Thyroid gland (tissue), 4 donors: Measurements from ENCODE around the gene ARHGEF1. TPM values are rescaled to one million over a fixed set of nuclear protein-coding genes. Genes with fewer than 3 reads are reported as not detected.

Experiments used
- DNase-seq, 2 donors: peaks; one replicate each; pipeline ENCODE4 v3.0.0-alpha.2; 2019
- H3K27ac ChIP-seq, 3 donors: fragments of 200-600 bp; sonication (generic); 1 replicate in 2 of 3; 2 replicates in 1 of 3; pipeline ENCODE4 v1.5.1; 2016 to 2019; ENCODE audit warnings: mild to moderate bottlenecking in 1 of 3, moderate library complexity in 1 of 3
- H3K27me3 ChIP-seq: fragments of 200-600 bp; sonication (generic); one replicate; pipeline ENCODE4 v1.5.1; 2019
- H3K36me3 ChIP-seq, 2 donors: fragments of 200-600 bp; sonication (generic); one replicate each; pipeline ENCODE4 v1.5.1; 2016 to 2019
- H3K4me1 ChIP-seq, 2 donors: fragments of 200-600 bp; sonication (generic); one replicate each; pipeline ENCODE4 v1.5.1; 2017 to 2019
- H3K4me3 ChIP-seq, 3 donors: fragments of 200-600 bp; sonication (generic); replicated peaks in 1 of 3; 1 replicate in 2 of 3; 2 replicates in 1 of 3; pipeline ENCODE4 v1.5.1; 2016; ENCODE audit warnings: mild to moderate bottlenecking in 1 of 3
- H3K9me3 ChIP-seq: fragments of 200-600 bp; sonication (generic); one replicate; pipeline ENCODE4 v1.5.1; 2017
- CTCF ChIP-seq, 6 experiments: fragments of 200-600 bp in 3 of 6; fragments of 450-650 bp in 3 of 6; sonication (generic) in 3 of 6; IDR thresholded peaks; one replicate each; pipeline ENCODE4 v1.5.1; 2016 to 2019; ENCODE audit warnings: antibody characterized with exemption in 6 of 6, mild to moderate bottlenecking in 2 of 6, inconsistent platforms in 1 of 6, moderate library complexity in 1 of 6
- POLR2A ChIP-seq, 2 donors: fragments of 450-650 bp; IDR thresholded peaks; one replicate each; pipeline ENCODE4 v1.6.1; 2017; ENCODE audit warnings: antibody characterized with exemption in 2 of 2, mild to moderate bottlenecking in 2 of 2, moderate library complexity in 1 of 2
- whole genome bisulfite sequencing, 2 donors: methylation state at CpG; one replicate each; pipeline ENCODE4 v1.1.5; 2017; 5-methylcytosine and 5-hydroxymethylcytosine counted together
- intact Hi-C: fragments of 100-400 bp; cut with DNase I; formaldehyde crosslinking; loops from one replicate; pipeline ENCODE4 v1.15.1; 2023
- total RNA-seq, 4 donors: library from RNA; depleted of rRNA; stranded (reverse); fragments of >200 nt; gene quantifications; one replicate each; pipeline ENCODE4 v1.2.3, GENCODE V29; 2016

The ARHGEF1 gene
- total RNA-seq, 4 donors from 2014 or later, result 34.5 to 52.6 (median 42.9) TPM

GRCh38 chr19:41908724-41909464, 25.9 kb downstream of the ARHGEF1 start:
- H3K4me1 ChIP-seq, result no peaks in the 10 kb centered on the region
- H3K4me3 ChIP-seq, result no peak overlapping the region
- WGBS, 2 donors, result 77 to 89% methylated on average over 5 to 11 of the region's 11 CpGs
- no peak overlapping the region for H3K27ac ChIP-seq
- TF ChIP-seq POLR2A (IDR thresholded peaks at IDR 0.05) (no peak), CTCF (IDR thresholded peaks at IDR 0.05) (no peak)
- H3K9me3 ChIP-seq, result no peaks in the 10 kb centered on the region
- H3K27me3 ChIP-seq, result peaks cover 8% of the 10 kb centered on the region
- H3K36me3 ChIP-seq, result peaks cover 28 to 29% of the 10 kb centered on the region in 2 donors
- intact Hi-C loops, result no loop called here
- DNase-seq, result no peak

GRCh38 chr19:41909706-41910105, 26.7 kb downstream of the ARHGEF1 start:
- Histone ChIP-seq H3K36me3 (peaks cover 20 to 21% of the 10 kb centered on the region in 2 donors), H3K27me3 (peaks cover 8% of the 10 kb centered on the region), H3K9me3 (no peaks in the 10 kb centered on the region), H3K4me3 (no peak overlapping the region), H3K4me1 (no peaks in the 10 kb centered on the region), H3K27ac (no peak overlapping the region)
- intact Hi-C loops, result no loop called here
- WGBS, 2 donors, result 0 to 53% methylated on average over 1 to 7 of the region's 13 CpGs
- no peak for DNase-seq
- TF ChIP-seq CTCF (IDR thresholded peaks at IDR 0.05) (no peak), POLR2A (IDR thresholded peaks at IDR 0.05) (no peak)

DNA sequence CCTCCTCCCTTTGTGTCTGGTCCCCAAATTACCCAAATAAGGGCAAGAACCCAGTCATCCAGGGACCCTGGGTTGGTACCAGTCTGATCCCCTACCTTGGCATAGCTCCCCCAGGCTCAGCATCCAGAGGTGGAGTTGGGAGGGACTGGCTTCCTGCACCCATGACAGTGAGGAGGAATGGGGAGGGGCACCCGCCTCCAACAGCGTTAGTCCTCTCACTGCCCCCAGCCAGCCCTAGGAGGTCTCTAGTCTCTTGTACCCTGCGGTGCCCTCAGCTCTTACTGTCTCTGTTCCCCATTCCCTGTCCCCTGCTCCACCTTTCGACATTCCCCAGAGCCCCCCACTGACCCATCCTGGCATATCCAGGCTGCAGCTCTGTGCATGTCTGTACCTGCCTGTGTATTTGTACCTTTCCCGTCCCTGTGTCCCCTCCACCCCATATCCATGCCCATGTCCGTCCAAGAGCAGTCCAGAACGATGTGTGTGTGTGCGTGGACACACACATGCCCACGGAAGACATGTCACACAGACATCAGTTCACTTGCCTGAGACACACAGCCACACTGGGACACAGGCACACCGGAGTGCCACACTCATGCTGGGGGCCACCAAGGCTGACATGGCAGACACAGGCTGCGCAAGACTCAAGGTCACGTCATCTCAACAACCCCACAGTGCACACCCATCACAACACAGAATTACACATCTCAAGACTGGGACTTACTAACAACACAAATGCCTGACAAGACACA, 27.4 kb downstream of the ARHGEF1 start:
- DNase-seq, result no peak
- H3K27me3 ChIP-seq, result peaks cover 12% of the 10 kb centered on the region
- 54 to 72% methylated on average over 7 to 12 of the region's 12 CpGs for WGBS, 2 donors
- no peaks in the 10 kb centered on the region for H3K4me1 ChIP-seq
- TF ChIP-seq CTCF (IDR thresholded peaks at IDR 0.05), result no peak
- no peak for TF ChIP-seq POLR2A (IDR thresholded peaks at IDR 0.05)
- intact Hi-C loops, result no loop called here
- peaks cover 13 to 16% of the 10 kb centered on the region in 2 donors for H3K36me3 ChIP-seq
- no peaks in the 10 kb centered on the region for H3K9me3 ChIP-seq
- H3K4me3 ChIP-seq, result no peak overlapping the region
- no peak overlapping the region for H3K27ac ChIP-seq

GRCh38 chr19:41910992-41911888, 28.3 kb downstream of the ARHGEF1 start:
- H3K4me1 ChIP-seq, result no peaks in the 10 kb centered on the region
- H3K9me3 ChIP-seq, result no peaks in the 10 kb centered on the region
- 43 to 72% methylated on average over 5 to 13 of the region's 13 CpGs for WGBS, 2 donors
- intact Hi-C loops, result no loop called here
- DNase-seq, result no peak
- peaks cover 5 to 8% of the 10 kb centered on the region in 2 donors for H3K36me3 ChIP-seq
- no peak overlapping the region for H3K4me3 ChIP-seq
- peaks cover 14% of the 10 kb centered on the region for H3K27me3 ChIP-seq
- TF ChIP-seq CTCF (IDR thresholded peaks at IDR 0.05) (no peak), POLR2A (IDR thresholded peaks at IDR 0.05) (no peak)
- H3K27ac ChIP-seq, result no peak overlapping the region
